ENCODE data around the gene MYLK2. TPM values are rescaled to one million over a fixed set of nuclear protein-coding genes. Genes with fewer than 3 reads are reported as not detected.

Gene MYLK2
- total and polyA plus RNA-seq, 4 experiments from 2014 or later: not detected

GRCh38 chr20:31848088-31848999, 29.2 kb downstream of the MYLK2 start:
- Histone ChIP-seq H3K27ac (ENCODE audit: low read depth, low read length) (no peak overlapping the region), H3K9me3 (ENCODE audit: control insufficient read depth in 1 of 2, low read length in 2 of 2) (no peaks in the 10 kb centered on the region), H3K4me3 (ENCODE audit: low read length in 2 of 2) (no peak overlapping the region), H3K27me3 (ENCODE audit: insufficient read depth, low read length) (no peaks in the 10 kb centered on the region), H3K36me3 (ENCODE audit: insufficient read depth, low read length) (no peaks in the 10 kb centered on the region), H3K4me1 (ENCODE audit: insufficient read depth, low read length) (no peaks in the 10 kb centered on the region)
- DNase-seq: no peak
- intact Hi-C loops (cut with micrococcal nuclease): no loop called here
- Mint-ChIP-seq H3K4me3 (no peak overlapping the region), H3K27me3 (peaks cover 11 to 17% of the 10 kb centered on the region in 2 donors), H3K4me1 (no peaks in the 10 kb centered on the region), H3K27ac (no peak overlapping the region), H3K36me3 (no peaks in the 10 kb centered on the region), H3K9me3 (no peaks in the 10 kb centered on the region)
- POLR2A ChIA-PET (ENCODE audit: partially characterized antibody): no interaction called here
- CTCF ChIA-PET (ENCODE audit: partially characterized antibody): interaction anchor here (1.6 to 4.4 kb wide), 3 partner anchors 10 to 40 kb away, joined by 6 to 47 read pairs (median 13); no protein-coding TSS in a partner anchor

DNA sequence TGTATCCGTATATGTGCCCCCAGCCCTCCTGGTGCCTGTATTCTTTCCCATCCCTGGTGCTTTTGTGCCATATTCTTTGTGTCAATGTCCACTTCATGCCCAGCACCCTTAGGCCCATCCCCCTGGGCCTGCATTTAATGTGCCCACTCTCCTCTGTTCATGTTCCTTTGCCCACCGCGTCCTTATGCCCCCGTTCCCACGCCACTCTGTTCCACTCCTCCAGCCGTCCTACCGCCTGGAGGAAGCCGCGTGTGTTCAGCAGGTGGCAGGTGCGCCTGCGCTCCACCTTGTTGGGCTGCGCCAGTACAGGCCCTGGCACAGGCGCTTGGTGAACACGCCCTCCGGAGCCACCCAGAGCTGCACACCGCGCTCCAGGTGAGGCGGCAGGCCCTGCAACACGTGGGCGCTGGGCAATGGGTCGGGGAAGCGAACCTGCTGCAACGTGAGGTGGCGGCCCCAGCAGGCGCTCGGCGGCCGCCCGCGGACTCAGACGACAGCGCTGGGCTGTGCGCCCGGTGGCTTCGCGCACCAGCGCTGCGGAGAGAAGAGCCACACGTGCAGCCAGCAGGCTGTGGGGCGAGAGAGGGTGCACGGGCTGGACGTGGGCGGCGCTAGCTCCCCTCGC, 30.3 kb downstream of the MYLK2 start:
- H3K27ac Mint-ChIP-seq: no peak overlapping the region
- no peak for DNase-seq
- Histone ChIP-seq H3K36me3 (ENCODE audit: insufficient read depth, low read length) (no peaks in the 10 kb centered on the region), H3K27ac (ENCODE audit: low read depth, low read length) (no peak overlapping the region), H3K4me1 (ENCODE audit: insufficient read depth, low read length) (no peaks in the 10 kb centered on the region), H3K27me3 (ENCODE audit: insufficient read depth, low read length) (no peaks in the 10 kb centered on the region), H3K4me3 (ENCODE audit: low read length in 2 of 2) (no peak overlapping the region), H3K9me3 (ENCODE audit: control insufficient read depth in 1 of 2, low read length in 2 of 2) (no peaks in the 10 kb centered on the region)
- no peaks in the 10 kb centered on the region for H3K36me3 Mint-ChIP-seq
- no peak overlapping the region for H3K4me3 Mint-ChIP-seq
- H3K27me3 Mint-ChIP-seq: peaks cover 11 to 21% of the 10 kb centered on the region in 2 donors
- no peaks in the 10 kb centered on the region for H3K9me3 Mint-ChIP-seq
- intact Hi-C loops (cut with micrococcal nuclease): no loop called here
- ChIA-PET CTCF (ENCODE audit: partially characterized antibody) (interaction anchor here (0.7 to 8.0 kb wide), 7 partner anchors 8 to 181 kb away, joined by 3 to 101 read pairs (median 4); partner anchors contain the start of genes MYLK2 and PDRG1), POLR2A (ENCODE audit: partially characterized antibody) (no interaction called here)
- no peaks in the 10 kb centered on the region for H3K4me1 Mint-ChIP-seq

- H3K27ac ChIP-seq (ENCODE audit: low read depth, low read length): no peak overlapping the region
- Mint-ChIP-seq H3K4me1 (no peaks in the 10 kb centered on the region), H3K27me3 (peaks cover 11 to 21% of the 10 kb centered on the region in 2 donors), H3K36me3 (no peaks in the 10 kb centered on the region), H3K27ac (no peak overlapping the region), H3K4me3 (no peak overlapping the region), H3K9me3 (no peaks in the 10 kb centered on the region)
- ChIA-PET CTCF (ENCODE audit: partially characterized antibody) (interaction anchor here (0.7 to 8.0 kb wide), 15 partner anchors 8 to 803 kb away, joined by 3 to 101 read pairs (median 6); partner anchors contain the start of genes MYLK2 and PDRG1), POLR2A (ENCODE audit: partially characterized antibody) (no interaction called here)
- intact Hi-C loops (cut with micrococcal nuclease): loop anchor here (5.0 kb wide), 1 partner anchor 671 kb away; no protein-coding TSS in a partner anchor
- no peaks in the 10 kb centered on the region for H3K36me3 ChIP-seq (ENCODE audit: insufficient read depth, low read length)
- no peak overlapping the region for H3K4me3 ChIP-seq (ENCODE audit: low read length in 2 of 2)
- H3K9me3 ChIP-seq (ENCODE audit: control insufficient read depth in 1 of 2, low read length in 2 of 2): no peaks in the 10 kb centered on the region
- no peak for DNase-seq
- no peaks in the 10 kb centered on the region for H3K4me1 ChIP-seq (ENCODE audit: insufficient read depth, low read length)
- H3K27me3 ChIP-seq (ENCODE audit: insufficient read depth, low read length): no peaks in the 10 kb centered on the region
Observed at GRCh38 chr20:31851240-31851955, 32.2 kb downstream of the MYLK2 start.

GRCh38 chr20:31853481-31853880, 34.3 kb downstream of the MYLK2 start:
- ChIA-PET CTCF (ENCODE audit: partially characterized antibody) (interaction anchor here (0.6 to 8.0 kb wide), 18 partner anchors 10 to 961 kb away, joined by 3 to 101 read pairs (median 5); partner anchors contain the start of gene PDRG1), POLR2A (ENCODE audit: partially characterized antibody) (interaction anchor here (1.6 kb wide), 1 partner anchor 99 kb away, joined by 7 read pairs; the partner anchor contains the start of gene PDRG1)
- Histone ChIP-seq H3K4me1 (ENCODE audit: insufficient read depth, low read length) (no peaks in the 10 kb centered on the region), H3K27ac (ENCODE audit: low read depth, low read length) (no peak overlapping the region), H3K4me3 (ENCODE audit: low read length in 2 of 2) (no peak overlapping the region), H3K36me3 (ENCODE audit: insufficient read depth, low read length) (no peaks in the 10 kb centered on the region), H3K27me3 (ENCODE audit: insufficient read depth, low read length) (peaks cover 6% of the 10 kb centered on the region), H3K9me3 (ENCODE audit: control insufficient read depth in 1 of 2, low read length in 2 of 2) (no peaks in the 10 kb centered on the region)
- Mint-ChIP-seq H3K36me3 (no peaks in the 10 kb centered on the region), H3K9me3 (no peaks in the 10 kb centered on the region), H3K4me3 (no peak overlapping the region), H3K27me3 (peaks cover 14 to 26% of the 10 kb centered on the region in 2 donors), H3K4me1 (no peaks in the 10 kb centered on the region), H3K27ac (no peak overlapping the region)
- intact Hi-C loops (cut with micrococcal nuclease): loop anchor here (2.0 to 5.0 kb wide), 3 partner anchors 25 to 669 kb away; no protein-coding TSS in a partner anchor
- DNase-seq: no peak

- Histone ChIP-seq H3K4me1 (ENCODE audit: insufficient read depth, low read length) (peaks cover 12% of the 10 kb centered on the region), H3K36me3 (ENCODE audit: insufficient read depth, low read length) (no peaks in the 10 kb centered on the region), H3K27ac (ENCODE audit: low read depth, low read length) (no peak overlapping the region), H3K27me3 (ENCODE audit: insufficient read depth, low read length) (peaks cover 29% of the 10 kb centered on the region), H3K4me3 (ENCODE audit: low read length in 2 of 2) (no peak overlapping the region), H3K9me3 (ENCODE audit: control insufficient read depth in 1 of 2, low read length in 2 of 2) (no peaks in the 10 kb centered on the region)
- H3K27me3 Mint-ChIP-seq: peaks cover 11 to 24% of the 10 kb centered on the region in 2 donors
- H3K27ac Mint-ChIP-seq: no peak overlapping the region
- H3K4me3 Mint-ChIP-seq: no peak overlapping the region
- no peaks in the 10 kb centered on the region for H3K9me3 Mint-ChIP-seq
- peaks cover 0 to 11% (median 0%) of the 10 kb centered on the region in 4 donors for H3K4me1 Mint-ChIP-seq
- intact Hi-C loops (cut with micrococcal nuclease): no loop called here
- DNase-seq: no peak
- ChIA-PET CTCF (ENCODE audit: partially characterized antibody) (interaction anchor here (2.2 to 8.0 kb wide), 5 partner anchors 10 to 174 kb away, joined by 6 to 101 read pairs (median 33); partner anchors contain the start of gene PDRG1), POLR2A (ENCODE audit: partially characterized antibody) (no interaction called here)
- no peaks in the 10 kb centered on the region for H3K36me3 Mint-ChIP-seq
Observed at GRCh38 chr20:31856516-31856915, 37.4 kb downstream of the MYLK2 start.

GRCh38 chr20:31857861-31858759, 39.0 kb downstream of the MYLK2 start:
- peaks cover 11 to 27% of the 10 kb centered on the region in 2 donors for H3K27me3 Mint-ChIP-seq
- ChIA-PET POLR2A (ENCODE audit: partially characterized antibody) (no interaction called here), CTCF (ENCODE audit: partially characterized antibody) (no interaction called here)
- H3K4me1 Mint-ChIP-seq: peaks cover 0 to 14% (median 3%) of the 10 kb centered on the region in 4 donors
- no peak for DNase-seq
- no peaks in the 10 kb centered on the region for H3K9me3 Mint-ChIP-seq
- peaks cover 29% of the 10 kb centered on the region for H3K27me3 ChIP-seq (ENCODE audit: insufficient read depth, low read length)
- H3K4me1 ChIP-seq (ENCODE audit: insufficient read depth, low read length): peaks cover 12% of the 10 kb centered on the region
- no peaks in the 10 kb centered on the region for H3K36me3 ChIP-seq (ENCODE audit: insufficient read depth, low read length)
- intact Hi-C loops (cut with micrococcal nuclease): no loop called here
- H3K36me3 Mint-ChIP-seq: no peaks in the 10 kb centered on the region
- no peak overlapping the region for H3K27ac ChIP-seq (ENCODE audit: low read depth, low read length)
- no peak overlapping the region for H3K4me3 ChIP-seq (ENCODE audit: low read length in 2 of 2)
- H3K27ac Mint-ChIP-seq: no peak overlapping the region
- no peaks in the 10 kb centered on the region for H3K9me3 ChIP-seq (ENCODE audit: control insufficient read depth in 1 of 2, low read length in 2 of 2)
- H3K4me3 Mint-ChIP-seq: no peak overlapping the region

All from CD4-positive, alpha-beta memory T cell (primary cell).